OCI-LY7 (cell line): ENCODE data around the gene LYRM1. TPM values are rescaled to one million over a fixed set of nuclear protein-coding genes. Genes with fewer than 3 reads are reported as not detected.

Experiments
- BruUV-seq: library from RNA; stranded (reverse); fragments of 400-500 nt; replicated peaks from 2 replicates; lab custom pipeline; 2021; lab: Mats Ljungman, UMichigan
- CTCF ChIA-PET: fragments of 300-600 bp; sonication (Branson Sonifier 250); formaldehyde crosslinking; loops from one replicate; lab custom pipeline; 2022; ENCODE audit warnings: antibody characterized with exemption; ENCODE audit not compliant: unreplicated experiment; lab: Charles Lee
- POLR2A ChIA-PET: fragments of 300-600 bp; sonication (Branson Sonifier 250); formaldehyde crosslinking; loops from one replicate; lab custom pipeline; 2022; ENCODE audit warnings: antibody characterized with exemption; lab: Charles Lee
- DNase-seq: peaks from one replicate; pipeline ENCODE4 v3.0.0-alpha.2; 2015; ENCODE audit warnings: low spot score
- H2AFZ ChIP-seq: fragments of 200-600 bp; sonication (generic), shearing (Covaris generic); 2 replicates; pipeline ENCODE4 v1.6.1; 2014; ENCODE audit warnings: mild to moderate bottlenecking, antibody characterized with exemption, low read length, moderate library complexity
- H3K27ac ChIP-seq: fragments of 200-600 bp; sonication (generic); 2 replicates; pipeline ENCODE4 v1.5.1; 2014; ENCODE audit warnings: mixed run types, low read depth, mild to moderate bottlenecking, moderate library complexity, low read length, inconsistent platforms; ENCODE audit not compliant: poor library complexity, severe bottlenecking
- H3K36me3 ChIP-seq: fragments of 200-600 bp; sonication (generic); 2 replicates; pipeline ENCODE4 v1.6.1; 2014; ENCODE audit warnings: mild to moderate bottlenecking, antibody characterized with exemption, low read length, moderate library complexity, mixed read lengths; ENCODE audit not compliant: insufficient read depth
- H3K4me1 ChIP-seq: fragments of 200-600 bp; sonication (generic); 2 replicates; pipeline ENCODE4 v1.5.1; 2014; ENCODE audit warnings: mild to moderate bottlenecking, low read length; ENCODE audit not compliant: insufficient read depth, poor library complexity, severe bottlenecking
- H3K4me2 ChIP-seq: fragments of 200-600 bp; sonication (generic); 2 replicates; pipeline ENCODE4 v1.6.1; 2014; ENCODE audit warnings: mild to moderate bottlenecking, low read length
- H3K4me3 ChIP-seq: fragments of 200-600 bp; sonication (generic); 2 replicates; pipeline ENCODE4 v1.5.1; 2014; ENCODE audit warnings: mild to moderate bottlenecking, low read depth, low read length; ENCODE audit not compliant: poor library complexity, severe bottlenecking
- H3K79me2 ChIP-seq: fragments of 200-600 bp; sonication (generic); 2 replicates; pipeline ENCODE4 v1.6.1; 2016; ENCODE audit warnings: low read depth, mild to moderate bottlenecking, low read length, moderate library complexity, mixed read lengths; ENCODE audit not compliant: insufficient read depth
- H3K9me2 ChIP-seq: fragments of 200-600 bp; sonication (generic); 2 replicates; pipeline ENCODE4 v1.6.1; 2016; ENCODE audit warnings: mild to moderate bottlenecking, low read length, mixed read lengths; ENCODE audit not compliant: insufficient read depth
- H3K9me3 ChIP-seq: fragments of 200-600 bp; sonication (generic); 2 replicates; pipeline ENCODE4 v1.6.1; 2014; ENCODE audit warnings: mild to moderate bottlenecking, mixed run types, low read length, mixed read lengths
- H4K20me1 ChIP-seq: fragments of 200-600 bp; sonication (generic); 2 replicates; pipeline ENCODE4 v1.6.1; 2014; ENCODE audit warnings: mild to moderate bottlenecking, antibody characterized with exemption, low read length, moderate library complexity, mixed read lengths; ENCODE audit not compliant: insufficient read depth
- EZH2phosphoT487 ChIP-seq: fragments of 200-600 bp; sonication (generic); IDR thresholded peaks from 2 replicates; pipeline ENCODE4 v1.6.1; 2018; ENCODE audit warnings: low read depth, borderline replicate concordance, mild to moderate bottlenecking, mixed run types, antibody characterized with exemption, low read length, moderate library complexity, mixed read lengths
- intact Hi-C: fragments of 100-400 bp; cut with micrococcal nuclease; formaldehyde crosslinking; loops from one replicate; pipeline ENCODE4 v1.10.0; 2022; ENCODE audit not compliant: unreplicated experiment
- total RNA-seq, 2 experiments: library from RNA; depleted of rRNA in 1 of 2; stranded (reverse); fragments of >200 nt in 1 of 2; shearing (Covaris generic) in 1 of 2; gene quantifications; 2 replicates each; pipeline ENCODE4 v1.2.3, GENCODE V29; 2014 to 2022
- TF ChIP-seq, protein P1 (sequence below): fragments of 200-600 bp; sonication (generic); conservative IDR thresholded peaks from 2 replicates; pipeline ENCODE4 v1.5.1; 2014; ENCODE audit warnings: mild to moderate bottlenecking, antibody characterized with exemption, low read length, moderate library complexity, mixed read lengths

Gene LYRM1
- total RNA-seq, 2 experiments from 2014 or later: 23.3 to 24.0 TPM

DNA sequence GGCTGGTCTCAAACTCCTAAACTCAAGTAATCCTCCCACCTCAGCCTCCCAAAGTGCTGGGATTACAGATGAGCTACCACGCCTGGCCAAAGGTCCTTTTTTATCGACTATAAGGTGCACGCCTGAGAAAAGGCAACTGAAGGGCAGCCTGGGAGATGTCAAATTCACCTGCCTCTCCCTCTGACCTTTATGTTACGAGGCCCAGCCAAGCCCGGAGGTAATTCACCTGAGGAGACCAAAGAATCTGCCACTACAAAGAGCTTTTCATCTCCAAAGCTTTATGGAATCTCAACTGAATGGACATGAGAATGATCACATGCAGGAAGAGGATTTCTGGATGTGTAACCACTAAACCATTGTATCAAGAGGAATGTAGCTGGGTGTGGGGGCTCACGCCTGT, 37.2 kb downstream of the LYRM1 start:
- POLR2A ChIA-PET: interaction anchor here (0.6 kb wide), 1 partner anchor 131 kb away, joined by 3 read pairs; the partner anchor contains the start of genes ERI2 and REXO5
- Histone ChIP-seq H3K9me3 (no peaks in the 10 kb centered on the region), H3K4me3 (no peak overlapping the region), H3K4me1 (no peaks in the 10 kb centered on the region), H3K79me2 (no peaks in the 10 kb centered on the region), H2AFZ (no peak overlapping the region), H3K36me3 (no peaks in the 10 kb centered on the region), H3K27ac (no peak overlapping the region), H3K4me2 (no peak overlapping the region), H3K9me2 (no peaks in the 10 kb centered on the region), H4K20me1 (no peaks in the 10 kb centered on the region)
- TF ChIP-seq, protein P1, sequence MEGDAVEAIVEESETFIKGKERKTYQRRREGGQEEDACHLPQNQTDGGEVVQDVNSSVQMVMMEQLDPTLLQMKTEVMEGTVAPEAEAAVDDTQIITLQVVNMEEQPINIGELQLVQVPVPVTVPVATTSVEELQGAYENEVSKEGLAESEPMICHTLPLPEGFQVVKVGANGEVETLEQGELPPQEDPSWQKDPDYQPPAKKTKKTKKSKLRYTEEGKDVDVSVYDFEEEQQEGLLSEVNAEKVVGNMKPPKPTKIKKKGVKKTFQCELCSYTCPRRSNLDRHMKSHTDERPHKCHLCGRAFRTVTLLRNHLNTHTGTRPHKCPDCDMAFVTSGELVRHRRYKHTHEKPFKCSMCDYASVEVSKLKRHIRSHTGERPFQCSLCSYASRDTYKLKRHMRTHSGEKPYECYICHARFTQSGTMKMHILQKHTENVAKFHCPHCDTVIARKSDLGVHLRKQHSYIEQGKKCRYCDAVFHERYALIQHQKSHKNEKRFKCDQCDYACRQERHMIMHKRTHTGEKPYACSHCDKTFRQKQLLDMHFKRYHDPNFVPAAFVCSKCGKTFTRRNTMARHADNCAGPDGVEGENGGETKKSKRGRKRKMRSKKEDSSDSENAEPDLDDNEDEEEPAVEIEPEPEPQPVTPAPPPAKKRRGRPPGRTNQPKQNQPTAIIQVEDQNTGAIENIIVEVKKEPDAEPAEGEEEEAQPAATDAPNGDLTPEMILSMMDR: no peak
- no peak for TF ChIP-seq EZH2phosphoT487
- CTCF ChIA-PET: no interaction called here
- BruUV-seq: no TSS peak
- DNase-seq: no peak
- intact Hi-C loops: no loop called here

DNA sequence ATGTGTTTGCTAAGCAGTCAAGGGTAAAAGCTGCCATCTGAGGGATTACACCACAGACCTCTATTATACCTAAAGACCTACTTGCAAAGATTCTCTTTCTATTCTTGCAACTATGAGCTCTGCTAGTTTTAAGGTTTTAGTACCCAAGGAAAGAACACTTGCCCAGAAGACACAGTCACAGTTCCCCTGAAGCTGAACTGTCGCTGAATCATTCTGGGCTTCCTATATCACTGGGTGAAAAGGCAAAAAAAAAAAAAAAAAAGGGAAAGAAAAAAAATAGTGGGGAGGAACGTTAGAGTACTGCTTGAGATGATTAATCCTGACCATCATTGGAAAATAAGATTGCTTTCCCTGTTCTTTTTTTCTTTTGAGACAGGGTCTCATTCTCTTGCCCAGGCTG, 37.9 kb downstream of the LYRM1 start:
- intact Hi-C loops: no loop called here
- H3K4me3 ChIP-seq: no peak overlapping the region
- no peaks in the 10 kb centered on the region for H3K4me1 ChIP-seq
- ChIA-PET POLR2A (interaction anchor here (0.6 to 0.7 kb wide), 2 partner anchors 19 to 132 kb away, joined by 3 to 5 read pairs; partner anchors contain the start of genes ERI2 and REXO5), CTCF (no interaction called here)
- H3K27ac ChIP-seq: no peak overlapping the region
- no peaks in the 10 kb centered on the region for H3K36me3 ChIP-seq
- H3K9me3 ChIP-seq: no peaks in the 10 kb centered on the region
- BruUV-seq: no TSS peak
- no peaks in the 10 kb centered on the region for H3K9me2 ChIP-seq
- TF ChIP-seq, protein P1: no peak
- no peak for TF ChIP-seq EZH2phosphoT487
- H2AFZ ChIP-seq: no peak overlapping the region
- H4K20me1 ChIP-seq: no peaks in the 10 kb centered on the region
- H3K4me2 ChIP-seq: no peak overlapping the region
- no peak for DNase-seq
- no peaks in the 10 kb centered on the region for H3K79me2 ChIP-seq

DNA sequence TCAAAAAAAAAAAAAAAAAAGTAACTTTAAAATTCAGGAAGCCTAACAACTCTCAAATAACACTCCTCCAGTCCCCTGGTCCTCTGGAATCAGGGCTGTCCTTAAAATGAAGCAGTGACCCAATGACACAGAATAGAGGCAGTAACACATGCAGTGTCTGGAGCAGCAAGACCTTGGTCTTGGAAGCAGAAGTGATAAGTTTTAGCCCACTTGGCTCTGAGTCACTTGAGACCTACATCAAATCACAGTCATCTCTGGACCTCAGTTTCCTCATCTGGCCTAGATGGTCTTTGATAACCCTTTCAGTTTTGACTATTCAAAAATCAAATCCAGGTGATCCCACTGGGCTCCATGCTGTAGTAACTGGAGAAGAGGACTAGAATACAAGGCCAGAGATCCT, 39.0 kb downstream of the LYRM1 start:
- CTCF ChIA-PET: no interaction called here
- intact Hi-C loops: no loop called here
- H3K4me3 ChIP-seq: no peak overlapping the region

More for the DNA sequence above, 39.0 kb downstream of the LYRM1 start:
- BruUV-seq: no TSS peak
- H4K20me1 ChIP-seq: no peaks in the 10 kb centered on the region
- H3K4me2 ChIP-seq: no peak overlapping the region
- POLR2A ChIA-PET: interaction anchor here (0.7 kb wide), 1 partner anchor 50 kb away, joined by 4 read pairs; no protein-coding TSS in a partner anchor
- no peaks in the 10 kb centered on the region for H3K36me3 ChIP-seq
- no peaks in the 10 kb centered on the region for H3K4me1 ChIP-seq
- H3K79me2 ChIP-seq: no peaks in the 10 kb centered on the region
- H3K9me3 ChIP-seq: no peaks in the 10 kb centered on the region
- no peak for DNase-seq
- H3K27ac ChIP-seq: no peak overlapping the region
- TF ChIP-seq, protein P1: no peak
- TF ChIP-seq EZH2phosphoT487: no peak
- no peak overlapping the region for H2AFZ ChIP-seq
- no peaks in the 10 kb centered on the region for H3K9me2 ChIP-seq
